ENCODE measurements around the gene CTXND2. TPM values are rescaled to one million over a fixed set of nuclear protein-coding genes. Genes with fewer than 3 reads are reported as not detected.

CTXND2 gene
- total and polyA plus RNA-seq, 2 of the 8 experiments (the other 6 are each of a cell fraction or from before 2014, with no cell fraction given) = not detected

DNA sequence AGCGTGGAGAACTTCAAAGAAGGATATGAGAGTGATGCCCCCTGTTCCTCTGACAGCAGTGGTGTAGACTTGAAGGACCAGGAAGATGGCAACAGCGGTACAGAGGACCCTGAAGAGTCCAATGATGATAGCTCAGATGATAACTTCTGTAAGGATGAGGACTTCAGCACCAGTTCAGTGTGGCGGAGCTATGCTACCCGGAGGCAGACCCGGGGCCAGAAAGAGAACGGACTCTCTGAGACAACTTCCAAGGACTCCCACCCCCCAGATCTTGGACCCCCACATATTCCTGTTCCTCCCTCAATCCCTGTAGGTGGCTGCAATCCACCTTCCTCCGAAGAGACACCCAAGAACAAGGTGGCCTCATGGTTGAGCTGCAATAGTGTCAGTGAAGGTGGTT, 73.7 kb downstream of the CTXND2 start:
- no peak overlapping the region for H3K23ac ChIP-seq (ENCODE audit: insufficient read length)
- H3K4ac ChIP-seq (replicated peaks; ENCODE audit: insufficient read length, low read depth, low read length) = no peak overlapping the region
- no peaks in the 10 kb centered on the region for H3K79me2 ChIP-seq (ENCODE audit: control insufficient read depth in 1 of 2, insufficient read depth in 2 of 2, low read length in 2 of 2)
- H2BK5ac ChIP-seq (ENCODE audit: low read depth, low read length) = no peak overlapping the region
- no peak overlapping the region for H4K8ac ChIP-seq (ENCODE audit: extremely low read depth, insufficient read depth, low read length)
- H2BK15ac ChIP-seq (ENCODE audit: low read length) = no peak overlapping the region
- no peak overlapping the region for H3K18ac ChIP-seq (ENCODE audit: extremely low read depth, low read length)
- no peak overlapping the region for H2BK120ac ChIP-seq (replicated peaks; ENCODE audit: low read depth, low read length)
- no peak overlapping the region for H2BK20ac ChIP-seq (ENCODE audit: low read length)
- H2AFZ ChIP-seq (ENCODE audit: low read length) = no peak overlapping the region
- H3K36me3 ChIP-seq (ENCODE audit: control insufficient read depth in 2 of 4, insufficient read depth in 4 of 4, low read length in 3 of 4) = peaks cover 20 to 82% (median 55%) of the 10 kb centered on the region in 4 experiments
- H3K56ac ChIP-seq (replicated peaks; ENCODE audit: insufficient read length, low read depth, low read length) = no peak overlapping the region
- H2BK12ac ChIP-seq (ENCODE audit: low read depth, low read length) = no peak overlapping the region
- TF ChIP-seq RFX5 (IDR thresholded peaks at IDR 0.05; ENCODE audit: borderline replicate concordance, low read depth, low read length) (no peak), GABPA (IDR thresholded peaks at IDR 0.05; ENCODE audit: borderline replicate concordance, insufficient read depth, low read length) (no peak), POLR2AphosphoS5 (IDR thresholded peaks at IDR 0.05; ENCODE audit: low read depth, low read length) (no peak)
- H3K79me1 ChIP-seq (ENCODE audit: low read depth, low read length) = no peaks in the 10 kb centered on the region
- no peak overlapping the region for H4K91ac ChIP-seq (replicated peaks; ENCODE audit: insufficient read length, low read length)
- no peak for FAIRE-seq
- WGBS, 2 experiments (ENCODE audit: extremely low coverage in 1 of 2, insufficient coverage in 1 of 2, insufficient read length in 1 of 2, insufficient replicate concordance in 2 of 2, low coverage in 1 of 2, low lambda C conversion rate in 2 of 2, missing lambda C conversion rate in 1 of 2) = 96% methylated on average over 7 of the region's 7 CpGs; no CpG with 5 or more reads in 1 of the 2 experiments
- no peak overlapping the region for H3K4me3 ChIP-seq (ENCODE audit: extremely low read depth in 1 of 4, insufficient read depth in 2 of 4, low read depth in 3 of 4, low read length in 4 of 4)
- ChIA-PET POLR2A (ENCODE audit: partially characterized antibody) (interaction anchor here (1.0 to 3.3 kb wide), 5 partner anchors 10 to 27 kb away, joined by 3 to 15 read pairs (median 4); no protein-coding TSS in a partner anchor), CTCF (ENCODE audit: partially characterized antibody) (interaction anchor here (0.6 to 1.2 kb wide), 2 partner anchors 34 to 36 kb away, joined by 3 read pairs; no protein-coding TSS in a partner anchor)
- no peaks in the 10 kb centered on the region; a peak in 1 of 4 replicates for H3K9me3 ChIP-seq (ENCODE audit: insufficient read depth in 2 of 2, low read depth in 1 of 2, low read length in 1 of 2)
- no peak overlapping the region for H3K9ac ChIP-seq (replicated peaks in 1 of 4; ENCODE audit: extremely low read depth in 1 of 4, low read depth in 3 of 4, low read length in 3 of 4)
- no peaks in the 10 kb centered on the region for H3K4me1 ChIP-seq (replicated peaks in 1 of 4; ENCODE audit: control insufficient read depth in 3 of 4, insufficient read depth in 4 of 4, low read length in 3 of 4)
- no peak overlapping the region for H2AK5ac ChIP-seq (ENCODE audit: low read depth, low read length)
- H3K27ac ChIP-seq (ENCODE audit: low read depth, low read length) = no peak overlapping the region
- no peaks in the 10 kb centered on the region for H4K20me1 ChIP-seq (replicated peaks in 1 of 2; ENCODE audit: control insufficient read depth in 1 of 2, insufficient read depth in 2 of 2, low read length in 2 of 2)
- no peaks in the 10 kb centered on the region for H3K27me3 ChIP-seq (replicated peaks in 1 of 4; ENCODE audit: control insufficient read depth in 3 of 4, extremely low read depth in 1 of 4, insufficient read depth in 3 of 4, low read length in 3 of 4)
- no peak overlapping the region for H3K14ac ChIP-seq (ENCODE audit: insufficient read length)
- H4K5ac ChIP-seq (ENCODE audit: insufficient read length, low read depth, low read length) = no peak overlapping the region
- no peaks in the 10 kb centered on the region for H3K23me2 ChIP-seq (ENCODE audit: low read depth, low read length)
- H3K4me2 ChIP-seq (ENCODE audit: insufficient read depth in 1 of 2, low read depth in 2 of 2, low read length in 2 of 2) = no peak overlapping the region
- no peak for DNase-seq (ENCODE audit: low read depth in 1 of 2, low spot score in 2 of 2)

Measured in H1 (cell line).